Activated T-cell treated with anti-CD3 and anti-CD28 coated beads, Interleukin-2, amount 50 U/mL, for 4 hours (primary cell): ENCODE measurements around the gene ADGRG4. TPM values are rescaled to one million over a fixed set of nuclear protein-coding genes. Genes with fewer than 3 reads are reported as not detected.
"Not testable (repeated sequence)": the region's sequence is repeated elsewhere in the genome, so short reads cannot be mapped to it uniquely, and the experiment has no call there.

Source experiments
- ATAC-seq, 2 donors: fragments of 200-7000 bp; cut with Tn5 transposase; one replicate each; pipeline ENCODE4 v1.10.0; 2021
- DNase-seq: peaks from one replicate; pipeline ENCODE4 v3.0.0-alpha.2; 2020
- H3K27me3 Mint-ChIP-seq: one replicate; pipeline ENCODE4 v1.8.0; 2021; ENCODE audit warnings: low read depth, mixed read lengths
- H3K36me3 Mint-ChIP-seq: one replicate; pipeline ENCODE4 v1.8.0; 2022; ENCODE audit warnings: mixed read lengths; ENCODE audit not compliant: insufficient read depth
- H3K4me1 Mint-ChIP-seq: one replicate; pipeline ENCODE4 v1.8.0; 2021; ENCODE audit warnings: low read depth, mixed read lengths
- H3K4me3 Mint-ChIP-seq: one replicate; pipeline ENCODE4 v1.8.0; 2021; ENCODE audit warnings: mild to moderate bottlenecking, moderate library complexity, mixed read lengths
- H3K9me3 Mint-ChIP-seq: one replicate; pipeline ENCODE4 v1.8.0; 2021; ENCODE audit warnings: mixed read lengths
- total RNA-seq, 3 donors: library from RNA; stranded (reverse); gene quantifications; one replicate each; pipeline ENCODE4 v1.2.1, GENCODE V29; 2021

The ADGRG4 gene
- total RNA-seq, 3 donors from 2014 or later, result not detected

DNA sequence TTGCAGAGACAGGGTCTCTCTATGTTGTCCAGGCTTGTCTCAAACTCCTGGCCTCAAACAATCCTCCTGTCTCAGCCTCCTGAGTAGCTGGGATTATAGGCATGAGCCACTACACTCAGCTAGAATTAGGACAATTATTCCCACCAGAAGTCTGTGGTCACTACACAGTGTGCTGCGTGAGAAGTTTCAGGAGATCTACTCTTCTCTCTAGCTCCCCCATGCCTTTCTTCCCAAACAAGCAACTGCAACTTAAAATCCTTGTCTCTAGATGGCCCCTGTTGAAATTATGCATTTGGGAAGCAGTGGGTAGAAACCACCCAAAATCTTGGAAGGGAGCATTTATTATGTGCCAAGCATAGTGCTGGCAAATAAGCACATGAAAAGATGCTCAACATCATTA is 28.4 kb upstream of the ADGRG4 start:
- Mint-ChIP-seq H3K4me3 (no peak overlapping the region), H3K4me1 (no peaks in the 10 kb centered on the region), H3K36me3 (no peaks in the 10 kb centered on the region), H3K9me3 (no peaks in the 10 kb centered on the region), H3K27me3 (no peaks in the 10 kb centered on the region)
- no peak for DNase-seq
- ATAC-seq, result no peak

DNA sequence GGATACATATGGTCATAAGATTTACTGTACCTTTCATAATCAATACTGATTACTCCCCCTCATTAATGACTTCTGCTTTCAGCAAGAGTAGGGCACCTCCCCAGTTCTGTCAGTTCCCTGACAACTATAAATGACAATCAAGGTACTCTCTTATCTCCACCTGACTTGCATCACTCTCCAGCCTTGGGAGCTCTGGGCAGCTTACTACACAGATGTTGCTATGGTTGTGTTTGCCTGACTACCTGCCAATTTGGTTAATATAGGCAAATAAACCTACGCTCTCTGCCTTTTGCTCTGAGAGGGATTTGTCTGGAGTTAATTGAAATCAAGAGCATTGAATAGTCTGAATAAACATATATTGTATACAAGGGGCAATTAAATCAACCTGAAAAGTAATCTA is 26.8 kb upstream of the ADGRG4 start:
- Mint-ChIP-seq H3K4me3 (no peak overlapping the region), H3K9me3 (no peaks in the 10 kb centered on the region), H3K27me3 (no peaks in the 10 kb centered on the region), H3K36me3 (no peaks in the 10 kb centered on the region), H3K4me1 (no peaks in the 10 kb centered on the region)
- no peak for DNase-seq
- no peak for ATAC-seq

DNA sequence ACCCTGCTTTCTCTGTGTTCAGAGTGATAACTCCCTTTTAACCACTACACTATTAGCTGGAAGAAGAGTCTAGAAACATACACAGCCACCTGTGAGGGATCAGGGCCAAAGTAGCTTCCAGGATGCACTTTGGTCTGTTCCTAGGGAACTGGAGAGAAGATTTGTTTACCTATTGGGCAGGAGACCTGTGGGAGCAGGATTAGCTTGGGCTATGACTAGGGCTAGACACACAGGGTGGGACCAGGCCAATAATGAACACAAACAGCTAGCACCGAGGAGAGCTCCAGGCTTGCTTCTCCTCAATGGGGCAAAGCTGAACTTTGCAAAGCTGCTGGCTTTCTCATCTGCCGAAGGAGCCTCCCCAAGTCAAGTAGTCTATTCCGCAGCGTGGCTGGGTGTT is 25.2 kb upstream of the ADGRG4 start:
- Mint-ChIP-seq H3K4me3 (no peak overlapping the region), H3K4me1 (no peaks in the 10 kb centered on the region), H3K36me3 (no peaks in the 10 kb centered on the region), H3K27me3 (no peaks in the 10 kb centered on the region), H3K9me3 (no peaks in the 10 kb centered on the region)
- ATAC-seq (no peak), DNase-seq (no peak)

DNA sequence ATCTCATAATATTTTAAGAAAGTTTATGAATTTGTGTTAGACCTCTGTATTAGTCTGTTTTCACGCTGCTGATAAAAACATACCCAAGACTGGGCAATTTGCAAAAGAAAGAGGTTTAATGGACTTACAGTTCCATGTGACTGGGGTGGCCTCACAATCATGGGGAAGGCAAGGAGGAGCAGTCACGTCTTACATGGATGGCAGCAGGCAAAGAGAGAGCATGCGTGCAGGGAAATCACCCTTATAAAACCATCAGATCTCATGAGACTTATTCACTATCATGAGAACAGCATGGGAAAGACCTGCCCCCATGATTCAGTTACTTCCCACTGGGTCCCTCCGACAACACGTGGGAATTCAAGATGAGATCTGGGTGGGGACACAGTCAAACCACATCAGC is 14.4 kb upstream of the ADGRG4 start:
- DNase-seq, H3K9me3 Mint-ChIP-seq, H3K4me3 Mint-ChIP-seq, ATAC-seq, H3K27me3 Mint-ChIP-seq, H3K4me1 Mint-ChIP-seq, H3K36me3 Mint-ChIP-seq: not testable (repeated sequence)

DNA sequence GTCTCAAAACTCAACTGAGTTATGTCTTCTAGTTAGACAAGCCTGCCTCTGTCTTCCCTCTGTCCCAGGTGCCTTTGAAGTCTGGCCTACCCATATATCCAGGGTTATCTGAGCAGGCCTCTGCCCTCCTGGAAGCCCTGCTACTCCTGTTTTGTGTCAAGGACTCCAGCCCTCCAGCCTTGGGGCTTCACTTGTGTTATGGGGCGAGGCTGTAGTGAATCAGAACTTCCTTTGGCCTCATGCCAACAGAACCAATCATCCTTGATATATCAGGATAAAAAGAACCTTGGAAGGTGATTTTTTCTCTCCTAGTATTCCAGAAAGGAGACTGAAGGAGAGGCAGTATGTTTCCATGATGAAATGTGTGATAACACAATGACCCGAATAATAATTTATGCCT is 8.9 kb upstream of the ADGRG4 start:
- Mint-ChIP-seq H3K9me3 (no peaks in the 10 kb centered on the region), H3K4me3 (no peak overlapping the region), H3K36me3 (no peaks in the 10 kb centered on the region), H3K4me1 (no peaks in the 10 kb centered on the region), H3K27me3 (no peaks in the 10 kb centered on the region)
- ATAC-seq, result no peak
- no peak for DNase-seq

DNA sequence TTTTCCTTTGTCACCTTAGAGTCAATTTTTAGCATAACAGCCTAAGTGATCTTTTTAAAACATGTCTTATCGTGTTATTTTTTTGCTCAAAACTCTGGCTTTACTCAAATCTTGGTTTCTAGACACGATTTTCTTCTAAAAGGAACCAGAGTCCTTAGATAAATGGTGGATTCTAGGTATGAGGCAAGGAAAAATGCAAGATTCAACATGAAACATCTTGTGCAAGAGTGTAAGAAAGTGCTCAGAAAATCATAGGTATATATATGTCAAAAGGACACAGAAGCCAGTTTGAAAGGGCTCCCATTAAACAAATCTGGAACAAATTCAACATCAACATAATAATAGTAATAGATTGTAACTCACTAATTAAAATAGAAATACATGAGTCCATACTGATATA is 8.1 kb upstream of the ADGRG4 start:
- Mint-ChIP-seq H3K9me3 (no peaks in the 10 kb centered on the region), H3K27me3 (no peaks in the 10 kb centered on the region), H3K4me1 (no peaks in the 10 kb centered on the region), H3K4me3 (no peak overlapping the region), H3K36me3 (no peaks in the 10 kb centered on the region)
- ATAC-seq (no peak), DNase-seq (no peak)

DNA sequence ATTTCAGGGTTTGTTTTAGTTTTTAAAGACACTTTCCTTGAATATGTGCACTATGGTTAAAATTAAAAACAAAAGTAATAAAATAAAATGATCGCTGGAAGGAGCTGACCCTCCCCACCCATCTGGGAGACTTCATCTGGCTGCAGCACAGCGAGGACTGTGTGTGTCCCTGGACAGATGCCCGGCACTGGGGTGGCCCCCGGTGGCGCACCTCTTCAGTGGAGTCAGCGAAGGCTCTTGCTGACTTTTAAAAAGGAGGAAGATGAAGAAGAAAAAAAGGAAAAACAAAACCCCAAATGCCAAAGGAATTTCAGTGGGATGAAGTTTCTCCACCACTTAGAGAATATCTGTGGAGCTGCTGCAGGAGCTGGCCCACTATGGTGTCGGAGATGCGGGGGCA is 5.4 kb upstream of the ADGRG4 start:
- H3K9me3 Mint-ChIP-seq, result no peaks in the 10 kb centered on the region
- no peaks in the 10 kb centered on the region for H3K27me3 Mint-ChIP-seq
- H3K36me3 Mint-ChIP-seq, result no peaks in the 10 kb centered on the region
- no peaks in the 10 kb centered on the region for H3K4me1 Mint-ChIP-seq
- H3K4me3 Mint-ChIP-seq, result no peak overlapping the region
- ATAC-seq (no peak), DNase-seq (no peak)

DNA sequence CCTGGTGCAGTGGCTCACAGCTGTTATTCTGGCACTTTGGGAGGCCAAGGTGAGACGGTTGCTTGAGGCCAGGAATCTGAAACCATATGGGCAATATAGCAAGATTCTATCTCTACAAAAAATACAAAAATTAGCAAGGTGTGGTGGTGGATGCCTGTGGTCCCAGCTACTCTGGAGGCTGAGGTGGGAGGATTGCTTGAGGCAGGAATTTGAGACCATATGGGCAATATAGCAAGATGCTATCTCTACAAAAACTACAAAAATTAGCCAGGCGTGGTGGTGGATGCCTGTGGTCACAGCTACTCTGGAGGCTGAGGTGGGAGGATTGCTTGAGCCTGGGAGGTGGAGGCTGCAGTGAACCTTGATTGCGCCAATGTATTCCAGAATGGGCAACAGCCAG is 2.3 kb downstream of the ADGRG4 start:
- no peak for DNase-seq
- no peaks in the 10 kb centered on the region for H3K9me3 Mint-ChIP-seq
- H3K4me1 Mint-ChIP-seq, result no peaks in the 10 kb centered on the region
- peaks cover 4% of the 10 kb centered on the region for H3K27me3 Mint-ChIP-seq
- ATAC-seq, result no peak
- H3K36me3 Mint-ChIP-seq, result no peaks in the 10 kb centered on the region
- H3K4me3 Mint-ChIP-seq, result no peak overlapping the region

DNA sequence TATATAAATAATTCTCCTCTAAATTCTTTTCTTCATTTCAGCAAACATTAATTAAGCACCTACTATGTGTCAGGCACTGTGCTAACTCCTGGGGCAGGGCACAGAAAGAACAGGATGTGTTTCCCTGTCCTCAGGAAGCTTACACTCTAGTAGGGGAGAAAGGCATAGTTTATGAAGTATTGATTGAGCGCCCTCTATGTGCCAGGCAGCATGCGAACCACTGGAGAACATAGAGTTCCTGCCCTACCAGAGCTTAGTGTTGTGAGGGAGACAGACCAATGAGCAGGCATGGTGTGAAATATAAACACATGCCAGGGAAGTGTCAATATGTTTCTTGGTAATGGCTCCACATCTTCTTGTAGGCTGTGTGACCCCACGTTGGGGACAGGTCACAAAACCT is 3.7 kb downstream of the ADGRG4 start:
- H3K36me3 Mint-ChIP-seq, result no peaks in the 10 kb centered on the region
- H3K9me3 Mint-ChIP-seq, result no peaks in the 10 kb centered on the region
- peaks cover 4% of the 10 kb centered on the region for H3K27me3 Mint-ChIP-seq
- no peaks in the 10 kb centered on the region for H3K4me1 Mint-ChIP-seq
- DNase-seq (no peak), ATAC-seq (no peak)
- H3K4me3 Mint-ChIP-seq, result no peak overlapping the region

DNA sequence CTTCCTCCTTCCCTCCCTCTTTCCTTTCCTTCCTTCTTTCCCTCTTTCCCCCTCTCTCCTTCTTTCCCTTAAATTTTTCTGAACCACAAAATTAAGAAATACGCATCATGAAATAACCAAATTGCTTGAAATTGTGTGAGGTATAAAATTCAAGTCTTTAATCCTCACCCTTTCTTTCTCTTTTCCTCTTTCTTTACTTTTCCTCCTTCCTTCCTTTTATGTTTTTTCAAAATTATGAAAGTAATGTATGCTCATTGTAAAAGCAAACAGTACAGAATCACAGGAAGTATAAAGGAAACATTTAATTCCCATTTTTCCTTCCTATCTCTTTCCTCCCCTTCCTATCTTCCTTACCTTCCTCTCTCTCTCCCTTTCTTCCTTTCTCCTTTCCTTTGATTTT is 5.4 kb downstream of the ADGRG4 start:
- ATAC-seq (no peak), DNase-seq (no peak)
- Mint-ChIP-seq H3K4me3 (no peak overlapping the region), H3K36me3 (no peaks in the 10 kb centered on the region), H3K9me3 (no peaks in the 10 kb centered on the region), H3K27me3 (peaks cover 2% of the 10 kb centered on the region), H3K4me1 (no peaks in the 10 kb centered on the region)

DNA sequence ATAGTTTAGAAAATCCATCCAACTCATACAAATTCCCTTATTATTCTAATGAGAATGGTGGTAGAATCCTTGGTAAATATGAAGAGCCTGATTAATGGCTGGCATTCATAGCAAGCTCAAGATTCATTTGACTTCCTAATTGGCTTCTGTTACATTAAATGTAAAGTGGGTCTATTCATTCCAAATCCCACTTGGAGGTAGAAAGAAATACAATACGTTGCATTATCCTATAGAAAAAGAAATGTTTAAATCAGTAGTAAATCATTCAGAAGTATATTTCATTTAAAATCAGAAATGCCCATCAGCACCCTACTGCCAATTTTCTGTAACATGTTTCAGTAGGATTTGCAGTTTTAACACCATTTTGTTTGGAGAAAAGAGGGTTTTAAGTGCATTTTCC is 6.7 kb downstream of the ADGRG4 start:
- H3K4me1 Mint-ChIP-seq, result no peaks in the 10 kb centered on the region
- DNase-seq (no peak), ATAC-seq (no peak)
- H3K27me3 Mint-ChIP-seq, result no peaks in the 10 kb centered on the region
- no peak overlapping the region for H3K4me3 Mint-ChIP-seq
- H3K36me3 Mint-ChIP-seq, result no peaks in the 10 kb centered on the region
- no peaks in the 10 kb centered on the region for H3K9me3 Mint-ChIP-seq

DNA sequence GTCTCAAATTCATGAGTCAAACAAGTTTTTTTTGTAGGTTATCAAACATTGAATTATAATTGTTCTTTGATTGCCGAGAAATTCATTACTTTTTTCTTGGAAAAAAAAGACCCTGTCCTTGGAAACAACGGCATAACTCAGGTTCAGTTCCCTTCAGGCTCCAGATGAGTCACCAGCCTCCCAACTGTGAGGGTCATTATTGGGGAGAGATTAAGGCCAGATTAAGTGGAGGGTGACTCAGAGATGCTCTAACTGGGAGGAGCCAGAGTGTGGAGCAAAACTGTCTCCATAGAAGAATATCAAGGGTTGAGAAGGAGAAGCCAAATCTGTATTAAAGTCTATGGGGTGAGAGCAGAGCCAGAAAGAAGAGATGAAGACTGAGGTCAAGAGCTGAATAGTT is 9.6 kb downstream of the ADGRG4 start:
- H3K36me3 Mint-ChIP-seq, result no peaks in the 10 kb centered on the region
- no peaks in the 10 kb centered on the region for H3K4me1 Mint-ChIP-seq
- ATAC-seq (no peak), DNase-seq (no peak)
- H3K27me3 Mint-ChIP-seq, result no peaks in the 10 kb centered on the region
- no peak overlapping the region for H3K4me3 Mint-ChIP-seq
- no peaks in the 10 kb centered on the region for H3K9me3 Mint-ChIP-seq

DNA sequence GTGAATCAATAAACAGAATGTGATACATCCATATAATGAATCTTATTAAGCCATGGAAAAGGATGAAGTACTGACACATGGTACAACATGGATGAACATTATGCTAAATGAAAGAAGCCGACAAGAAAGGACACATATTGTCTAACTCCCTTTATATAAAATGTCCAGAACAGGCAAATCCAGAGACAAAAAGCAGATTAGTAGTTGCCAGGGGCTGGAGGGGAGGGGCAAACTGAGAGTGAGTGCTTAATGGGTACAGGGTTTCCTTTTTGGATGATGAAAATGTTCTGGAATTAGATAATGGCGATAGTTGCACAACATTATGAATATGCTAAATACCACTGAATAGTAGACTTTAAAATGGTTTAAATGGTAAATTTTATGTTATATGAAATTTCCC is 17.4 kb downstream of the ADGRG4 start:
- ATAC-seq, result no peak
- Mint-ChIP-seq H3K9me3 (no peaks in the 10 kb centered on the region), H3K36me3 (no peaks in the 10 kb centered on the region), H3K27me3 (no peaks in the 10 kb centered on the region), H3K4me3 (no peak overlapping the region), H3K4me1 (no peaks in the 10 kb centered on the region)
- DNase-seq, result no peak

DNA sequence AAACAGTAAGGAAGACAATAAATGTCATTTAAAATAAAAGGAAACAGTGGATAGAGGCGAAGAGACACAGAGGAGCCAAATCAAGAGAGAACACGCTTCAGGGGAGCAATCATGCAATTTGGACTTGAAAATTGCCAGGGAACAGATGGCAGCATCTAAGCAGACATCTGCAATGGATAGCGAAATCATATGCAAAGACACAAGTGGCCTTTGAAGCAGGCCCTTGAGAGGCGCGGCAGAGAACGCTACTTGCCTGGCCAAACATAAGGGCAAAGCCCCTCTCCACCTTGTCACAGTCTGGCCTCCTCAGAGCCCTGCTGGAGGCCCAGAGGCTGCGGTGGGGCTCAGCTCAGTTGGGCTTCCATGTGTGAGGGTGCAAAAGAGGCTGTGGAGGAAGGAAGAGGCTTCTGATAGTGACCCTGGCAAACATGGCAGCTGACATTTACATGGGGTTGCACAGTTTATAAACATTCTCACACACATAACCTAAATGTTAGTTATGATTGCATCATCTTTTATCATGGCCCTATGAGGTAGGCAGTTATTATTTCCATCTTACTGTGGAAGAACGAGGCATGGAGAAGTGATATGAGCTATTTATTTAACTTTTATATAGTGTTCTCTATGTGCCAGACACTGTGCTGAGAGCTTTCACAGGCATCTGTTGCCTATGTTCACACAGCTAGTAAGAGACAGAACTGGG is 18.3 kb downstream of the ADGRG4 start:
- Mint-ChIP-seq H3K4me3 (no peak overlapping the region), H3K4me1 (no peaks in the 10 kb centered on the region), H3K36me3 (no peaks in the 10 kb centered on the region), H3K9me3 (no peaks in the 10 kb centered on the region), H3K27me3 (no peaks in the 10 kb centered on the region)
- DNase-seq (no peak), ATAC-seq (no peak)

DNA sequence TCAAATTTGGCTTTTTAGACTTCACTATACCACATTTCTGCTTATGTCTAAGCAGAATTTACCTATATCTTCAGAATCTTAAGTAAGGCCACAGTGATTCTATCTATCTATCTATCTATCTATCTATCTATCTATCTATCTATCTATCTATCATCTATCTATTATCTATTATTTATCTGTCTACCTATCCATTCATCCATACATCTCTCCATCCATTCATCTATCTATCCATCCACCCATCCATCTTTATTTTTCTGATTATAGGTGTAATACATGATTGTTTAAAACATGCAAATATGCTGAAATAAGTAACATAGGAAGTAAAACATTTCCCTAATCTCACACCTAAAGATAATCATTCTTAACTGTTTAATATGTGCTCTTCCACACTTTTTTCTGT is 18.8 kb downstream of the ADGRG4 start:
- Mint-ChIP-seq H3K36me3 (no peaks in the 10 kb centered on the region), H3K4me3 (no peak overlapping the region), H3K9me3 (no peaks in the 10 kb centered on the region), H3K4me1 (no peaks in the 10 kb centered on the region), H3K27me3 (no peaks in the 10 kb centered on the region)
- DNase-seq (no peak), ATAC-seq (no peak)

DNA sequence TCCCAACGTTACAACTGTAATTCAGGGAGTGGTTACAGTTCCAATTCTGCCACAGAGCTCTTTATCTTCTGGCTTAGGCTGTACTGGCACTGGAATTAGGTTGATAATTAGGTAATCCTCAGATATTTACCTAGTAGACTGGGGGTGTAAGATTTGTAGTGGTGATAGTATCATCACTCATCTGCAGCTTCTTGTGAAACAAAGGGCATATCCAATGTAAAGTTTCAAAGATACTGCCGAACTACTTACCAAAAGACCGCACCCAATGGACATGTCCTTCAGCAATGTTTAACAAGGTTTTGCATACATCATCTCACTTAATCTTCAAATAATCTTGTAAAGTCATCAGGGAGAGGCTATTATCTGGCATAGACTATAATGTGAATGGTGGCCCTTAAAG is 20.8 kb downstream of the ADGRG4 start:
- Mint-ChIP-seq H3K36me3 (no peaks in the 10 kb centered on the region), H3K9me3 (no peaks in the 10 kb centered on the region), H3K4me3 (no peak overlapping the region), H3K27me3 (no peaks in the 10 kb centered on the region), H3K4me1 (no peaks in the 10 kb centered on the region)
- DNase-seq, result no peak
- no peak for ATAC-seq
